ENCODE measurements around the gene SDCCAG8.

GRCh38 chr1:243547891-243548290, 292.1 kb downstream of the SDCCAG8 start:
- TF ChIP-seq PBX3 (IDR thresholded peaks at IDR 0.05): no peak
- no peak for TF ChIP-seq EHF (CRISPR knock-in tag; IDR thresholded peaks at IDR 0.05)

Data from A549 (cell line).